ENCODE measurements around the gene ROR1.

ROR1 gene

DNA sequence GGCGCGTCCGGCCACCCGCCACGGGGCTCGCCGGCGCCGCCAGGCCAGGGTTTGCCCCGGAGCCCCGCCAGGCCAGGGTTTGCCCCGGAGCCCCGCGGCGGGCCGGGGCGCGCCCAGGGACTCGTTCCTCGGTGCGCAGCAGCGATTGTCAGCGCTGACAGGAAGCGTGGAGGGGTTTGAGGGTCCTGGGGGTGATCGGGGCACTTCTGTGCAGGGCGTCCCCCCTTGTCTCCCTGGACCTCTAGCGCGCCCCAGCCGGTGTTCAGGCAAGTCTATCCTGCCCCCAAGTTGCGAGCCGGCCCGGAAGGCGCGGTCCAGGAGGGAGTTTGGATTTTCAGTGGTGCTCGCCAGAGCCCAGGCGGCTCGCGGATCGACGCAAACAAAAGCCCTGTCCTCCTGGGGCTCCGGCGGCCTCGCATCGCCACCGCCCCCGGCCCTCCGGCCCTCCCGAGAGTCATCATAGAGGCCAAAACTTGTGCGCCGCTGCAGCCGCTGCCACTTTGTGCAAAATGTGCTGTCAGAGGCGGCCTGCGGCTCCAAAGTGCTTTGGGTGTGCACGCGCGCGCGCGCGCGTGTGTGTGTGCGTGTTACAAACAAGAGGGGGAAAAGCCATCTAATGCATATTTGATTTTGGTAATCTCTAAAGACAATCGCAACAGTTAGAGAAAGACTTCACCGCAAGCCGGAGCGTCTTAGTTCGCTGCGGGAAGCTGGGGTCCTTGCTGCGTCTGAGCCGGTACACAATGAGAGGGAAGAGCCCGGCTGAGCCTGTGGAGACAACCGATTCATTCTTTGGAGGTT is 1.0 kb downstream of the ROR1 start:
- no peak for TF ChIP-seq CTCF (conservative IDR thresholded peaks at IDR 0.05; ENCODE audit: low read depth, low read length)
- H3K4me3 ChIP-seq (ENCODE audit: low read depth, low read length), result peak overlapping the region; percentile 76
- peak; percentile 47 for DNase-seq (ENCODE audit: low read depth)

DNA sequence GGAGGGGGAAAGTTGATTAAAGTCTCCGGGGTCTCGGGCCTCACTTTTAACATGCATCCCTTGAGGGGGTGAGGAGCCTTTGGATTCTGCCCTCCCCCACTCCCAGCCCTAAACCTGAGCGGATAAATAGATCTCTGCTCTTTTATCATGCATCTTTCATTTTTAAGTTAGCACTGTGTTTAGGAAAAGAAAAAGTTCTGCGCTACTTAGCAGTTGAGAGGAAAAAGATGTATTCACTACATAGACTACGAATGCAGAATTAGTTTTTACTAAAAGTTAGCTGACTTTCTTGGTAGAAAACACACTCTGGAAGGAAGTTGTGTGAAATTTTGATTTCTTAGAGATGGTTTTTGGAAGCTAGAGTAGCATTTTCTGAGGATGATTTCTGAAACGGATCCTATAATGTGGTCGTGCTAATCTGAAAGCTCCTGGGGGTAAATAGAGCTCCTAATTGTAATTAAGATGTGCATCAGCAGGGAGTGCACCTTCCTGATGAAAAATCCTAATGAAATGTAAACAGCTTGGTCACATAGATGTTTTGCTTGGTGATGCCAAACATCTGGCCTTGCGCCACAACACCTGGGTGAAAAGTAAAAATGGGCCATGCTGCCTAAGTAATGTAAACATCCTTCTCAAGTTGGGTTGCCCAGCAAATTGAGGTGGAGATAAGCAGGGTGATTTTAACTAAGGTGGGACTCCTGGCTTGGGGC is 1.8 kb downstream of the ROR1 start:
- DNase-seq (ENCODE audit: low read depth), result peak; percentile 16
- H3K4me3 ChIP-seq (ENCODE audit: low read depth, low read length), result peak overlapping the region; percentile 76
- TF ChIP-seq CTCF (conservative IDR thresholded peaks at IDR 0.05; ENCODE audit: low read depth, low read length), result no peak

DNA sequence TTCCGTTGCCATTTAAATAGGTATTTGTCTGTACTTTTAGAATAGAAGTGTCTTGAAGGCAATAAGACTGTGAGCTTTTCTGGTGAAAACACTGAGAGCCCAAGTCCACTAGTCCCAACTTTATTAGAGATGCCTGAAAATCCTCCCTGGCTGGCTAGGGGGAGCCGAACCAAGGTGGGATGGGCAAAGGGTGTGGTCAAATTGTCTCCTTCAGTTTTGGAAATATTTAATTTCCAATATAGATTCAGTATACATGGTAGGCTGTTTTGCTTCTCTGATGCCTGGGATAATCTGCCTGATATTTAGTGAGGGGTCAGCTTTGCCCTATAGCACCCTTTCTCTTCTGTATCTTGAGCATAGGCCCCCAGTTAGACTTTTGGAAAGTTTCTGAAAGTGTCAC is 3.5 kb downstream of the ROR1 start:
- TF ChIP-seq CTCF (conservative IDR thresholded peaks at IDR 0.05; ENCODE audit: low read depth, low read length), result peak; percentile 26
- no peak for DNase-seq (ENCODE audit: low read depth)
- no peak overlapping the region for H3K4me3 ChIP-seq (ENCODE audit: low read depth, low read length)

DNA sequence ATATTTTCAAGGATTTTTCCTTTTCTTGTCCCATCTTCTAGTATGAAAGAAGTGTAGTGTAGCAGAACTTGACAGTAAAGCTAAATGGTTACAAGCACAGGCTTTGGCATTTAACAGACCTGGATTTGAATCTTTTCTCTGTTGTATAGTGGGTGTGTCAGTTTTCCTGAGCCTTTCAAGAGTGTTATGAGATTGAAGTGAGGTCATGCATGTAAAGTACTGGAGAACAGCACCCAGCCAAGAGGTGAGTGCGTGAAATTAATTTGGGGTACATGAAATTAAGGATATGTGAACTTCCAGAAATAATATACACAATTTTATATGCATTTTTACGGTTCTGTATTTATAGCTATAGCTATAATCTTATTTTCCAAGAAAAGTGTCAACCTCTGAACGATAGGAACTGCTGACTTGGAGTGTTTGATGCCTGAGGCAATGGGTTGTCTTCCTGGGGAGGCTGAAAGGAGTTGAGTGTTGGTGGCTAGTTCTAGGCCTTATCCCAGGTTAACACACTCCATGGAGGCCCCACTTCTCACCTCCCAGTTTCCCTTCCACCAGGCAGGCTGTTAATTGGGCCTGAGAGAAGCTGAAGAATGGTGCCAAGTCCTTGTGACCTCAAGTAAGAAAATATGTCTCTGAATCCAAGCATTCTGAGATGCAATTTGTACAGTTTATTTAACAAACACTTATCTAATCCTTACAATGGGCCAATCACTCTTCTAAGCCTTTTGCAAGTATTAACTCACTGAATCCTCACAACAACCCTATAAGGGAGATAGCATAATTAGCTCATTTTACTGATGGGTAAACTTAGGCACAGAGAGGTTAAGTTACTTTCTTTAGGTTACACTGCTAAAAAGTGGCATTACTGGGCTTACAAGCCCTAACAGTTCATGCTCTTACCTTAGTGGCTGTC is 4.4 kb downstream of the ROR1 start:
- no peak for DNase-seq (ENCODE audit: low read depth)
- H3K4me3 ChIP-seq (ENCODE audit: low read depth, low read length), result no peak overlapping the region
- no peak for TF ChIP-seq CTCF (conservative IDR thresholded peaks at IDR 0.05; ENCODE audit: low read depth, low read length)

GRCh38 chr1:63779338-63780211 is 5.8 kb downstream of the ROR1 start:
- H3K4me3 ChIP-seq (ENCODE audit: low read depth, low read length), result no peak overlapping the region
- no peak for TF ChIP-seq CTCF (conservative IDR thresholded peaks at IDR 0.05; ENCODE audit: low read depth, low read length)
- DNase-seq (ENCODE audit: low read depth), result no peak

GRCh38 chr1:63780565-63780964 is 6.7 kb downstream of the ROR1 start:
- TF ChIP-seq CTCF (conservative IDR thresholded peaks at IDR 0.05; ENCODE audit: low read depth, low read length), result no peak
- DNase-seq (ENCODE audit: low read depth), result no peak
- no peak overlapping the region for H3K4me3 ChIP-seq (ENCODE audit: low read depth, low read length)

Measured in choroid plexus epithelial cell (primary cell).